Activated CD4-positive, alpha-beta T cell treated with anti-CD3 and anti-CD28 coated beads for 1 hour (primary cell): ENCODE measurements around the gene NPC1L1.

ENCODE experiments used
- DNase-seq: peaks from one replicate; pipeline ENCODE4 v3.0.0-alpha.2; 2020

Gene NPC1L1

GRCh38 chr7:44470628-44471245, 70.4 kb downstream of the NPC1L1 start:
- DNase-seq: no peak

- no peak for DNase-seq
These were observed 71.0 kb downstream of the NPC1L1 start for GRCh38 chr7:44470135-44470479.

GRCh38 chr7:44469461-44470134, 71.5 kb downstream of the NPC1L1 start:
- no peak for DNase-seq

GRCh38 chr7:44467217-44467548, 73.9 kb downstream of the NPC1L1 start:
- DNase-seq: no peak

GRCh38 chr7:44466300-44467216, 74.6 kb downstream of the NPC1L1 start:
- DNase-seq: no peak

GRCh38 chr7:44465490-44465889, 75.6 kb downstream of the NPC1L1 start:
- DNase-seq: no peak

- DNase-seq: no peak
These were observed 77.8 kb downstream of the NPC1L1 start for GRCh38 chr7:44463169-44463808.
